Loucy (cell line): ENCODE data around the gene CLK3.

Experiments used
- H2AFZ ChIP-seq: fragments of 200-600 bp; sonication (generic); 2 replicates; pipeline ENCODE4 v1.6.0; 2016; ENCODE audit warnings: antibody characterized with exemption, mild to moderate bottlenecking, low read length, moderate library complexity
- H3F3A ChIP-seq: fragments of 200-600 bp; 2 replicates; pipeline ENCODE4 v1.6.0; 2016; ENCODE audit warnings: antibody characterized with exemption, low read depth, mild to moderate bottlenecking
- H3K27me3 ChIP-seq: fragments of 200-600 bp; sonication (generic); 2 replicates; pipeline ENCODE4 v1.6.1; 2014; ENCODE audit warnings: low read length, mild to moderate bottlenecking; ENCODE audit not compliant: insufficient read depth, poor library complexity, severe bottlenecking
- H3K36me3 ChIP-seq: fragments of 200-600 bp; sonication (generic); 2 replicates; pipeline ENCODE4 v1.6.1; 2016; ENCODE audit warnings: low read length; ENCODE audit not compliant: insufficient read depth
- H3K4me1 ChIP-seq: fragments of 200-600 bp; sonication (generic); 2 replicates; pipeline ENCODE4 v1.5.1; 2014; ENCODE audit warnings: low read length, mild to moderate bottlenecking; ENCODE audit not compliant: insufficient read depth, poor library complexity, severe bottlenecking
- H3K4me2 ChIP-seq: fragments of 200-600 bp; sonication (generic); 2 replicates; pipeline ENCODE4 v1.6.0; 2014; ENCODE audit warnings: antibody characterized with exemption, low read length, low read depth, mild to moderate bottlenecking; ENCODE audit not compliant: poor library complexity, severe bottlenecking
- H3K4me3 ChIP-seq: fragments of 200-600 bp; sonication (generic); 2 replicates; pipeline ENCODE4 v1.5.1; 2014; ENCODE audit warnings: low read length, mild to moderate bottlenecking, mixed read lengths; ENCODE audit not compliant: poor library complexity, severe bottlenecking
- H3K79me2 ChIP-seq: fragments of 200-600 bp; sonication (generic); 2 replicates; pipeline ENCODE4 v1.6.1; 2014; ENCODE audit warnings: low read length; ENCODE audit not compliant: insufficient read depth
- H3K9ac ChIP-seq: fragments of 200-600 bp; sonication (generic); 2 replicates; pipeline ENCODE4 v1.6.0; 2014; ENCODE audit warnings: mild to moderate bottlenecking, low read depth, low read length, moderate library complexity; ENCODE audit not compliant: poor library complexity, severe bottlenecking
- H3K9me2 ChIP-seq: fragments of 200-600 bp; sonication (generic); replicated peaks from 2 replicates; pipeline ENCODE4 v1.6.1; 2016; ENCODE audit warnings: low read depth, low read length, mixed read lengths
- H3K9me3 ChIP-seq: fragments of 200-600 bp; sonication (generic); 2 replicates; pipeline ENCODE4 v1.6.1; 2014; ENCODE audit warnings: mild to moderate bottlenecking, antibody characterized with exemption, low read length, low read depth; ENCODE audit not compliant: insufficient read depth
- H4K20me1 ChIP-seq: fragments of 200-600 bp; sonication (generic); 2 replicates; pipeline ENCODE4 v1.6.0; 2014; ENCODE audit warnings: antibody characterized with exemption, low read length, mild to moderate bottlenecking; ENCODE audit not compliant: insufficient read depth, poor library complexity, severe bottlenecking
- EZH2phosphoT487 ChIP-seq: fragments of 200-600 bp; IDR thresholded peaks from 2 replicates; pipeline ENCODE4 v1.6.1; 2018; ENCODE audit warnings: antibody characterized with exemption, mild to moderate bottlenecking, moderate library complexity, borderline replicate concordance
- TF ChIP-seq, protein P1 (sequence below): fragments of 200-600 bp; sonication (generic); conservative IDR thresholded peaks from 2 replicates; pipeline ENCODE4 v1.5.1; 2014; ENCODE audit warnings: mild to moderate bottlenecking, antibody characterized with exemption, low read length

CLK3 gene

DNA sequence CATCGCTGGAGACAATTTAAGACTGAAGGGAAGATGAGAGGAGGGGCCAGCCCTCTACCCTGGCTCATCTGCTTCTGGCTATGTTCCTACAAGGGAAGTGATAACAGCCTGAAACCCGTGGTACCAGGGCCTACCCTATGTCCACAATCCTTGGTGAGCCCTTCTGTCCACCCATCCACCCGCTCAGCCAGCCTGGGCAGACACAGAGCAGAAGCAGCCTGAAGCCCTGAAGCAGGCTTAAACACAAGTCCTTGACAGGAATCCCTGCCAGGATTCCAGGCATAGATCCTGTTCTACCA lies 15.4 kb downstream of the CLK3 start:
- no peak overlapping the region for H3K4me2 ChIP-seq

DNA sequence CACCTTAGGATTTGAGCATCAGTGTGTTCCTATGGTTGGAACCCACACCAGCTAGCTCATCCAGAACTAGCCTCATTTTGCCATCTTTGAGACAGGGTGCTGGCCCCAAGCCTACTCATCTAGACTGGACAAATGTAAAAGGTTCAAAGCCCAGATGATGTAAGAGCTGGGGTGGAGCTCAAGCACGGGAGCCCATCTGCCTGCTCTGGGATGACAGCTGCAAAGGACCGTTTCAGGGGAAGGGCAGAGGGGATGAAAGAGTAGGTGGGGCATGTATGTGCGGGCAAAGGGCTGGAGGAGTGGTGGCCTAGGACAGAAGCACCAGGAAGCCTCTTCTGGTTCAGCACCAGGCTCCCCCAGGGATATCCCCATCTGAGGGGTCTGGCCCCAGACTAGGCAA lies 15.8 kb downstream of the CLK3 start:
- Histone ChIP-seq H3K36me3 (peaks cover 94% of the 10 kb centered on the region; the same call in 1 of the 2 replicates), H4K20me1 (no peaks in the 10 kb centered on the region)

More for the DNA sequence above, 15.4 kb downstream of the CLK3 start:
- no peak overlapping the region for H3K4me3 ChIP-seq
- H3K27me3 ChIP-seq, result no peaks in the 10 kb centered on the region
- H3K9me2 ChIP-seq, result no peaks in the 10 kb centered on the region
- H3K79me2 ChIP-seq, result no peaks in the 10 kb centered on the region
- H3K36me3 ChIP-seq, result peaks cover 94% of the 10 kb centered on the region; the same call in 1 of the 2 replicates
- H4K20me1 ChIP-seq, result no peaks in the 10 kb centered on the region
- TF ChIP-seq EZH2phosphoT487, result no peak
- TF ChIP-seq, protein P1, sequence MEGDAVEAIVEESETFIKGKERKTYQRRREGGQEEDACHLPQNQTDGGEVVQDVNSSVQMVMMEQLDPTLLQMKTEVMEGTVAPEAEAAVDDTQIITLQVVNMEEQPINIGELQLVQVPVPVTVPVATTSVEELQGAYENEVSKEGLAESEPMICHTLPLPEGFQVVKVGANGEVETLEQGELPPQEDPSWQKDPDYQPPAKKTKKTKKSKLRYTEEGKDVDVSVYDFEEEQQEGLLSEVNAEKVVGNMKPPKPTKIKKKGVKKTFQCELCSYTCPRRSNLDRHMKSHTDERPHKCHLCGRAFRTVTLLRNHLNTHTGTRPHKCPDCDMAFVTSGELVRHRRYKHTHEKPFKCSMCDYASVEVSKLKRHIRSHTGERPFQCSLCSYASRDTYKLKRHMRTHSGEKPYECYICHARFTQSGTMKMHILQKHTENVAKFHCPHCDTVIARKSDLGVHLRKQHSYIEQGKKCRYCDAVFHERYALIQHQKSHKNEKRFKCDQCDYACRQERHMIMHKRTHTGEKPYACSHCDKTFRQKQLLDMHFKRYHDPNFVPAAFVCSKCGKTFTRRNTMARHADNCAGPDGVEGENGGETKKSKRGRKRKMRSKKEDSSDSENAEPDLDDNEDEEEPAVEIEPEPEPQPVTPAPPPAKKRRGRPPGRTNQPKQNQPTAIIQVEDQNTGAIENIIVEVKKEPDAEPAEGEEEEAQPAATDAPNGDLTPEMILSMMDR, result no peak
- no peaks in the 10 kb centered on the region for H3F3A ChIP-seq
- no peaks in the 10 kb centered on the region for H3K9me3 ChIP-seq
- no peak overlapping the region for H3K9ac ChIP-seq
- no peak overlapping the region for H2AFZ ChIP-seq
- H3K4me1 ChIP-seq, result no peaks in the 10 kb centered on the region

DNA sequence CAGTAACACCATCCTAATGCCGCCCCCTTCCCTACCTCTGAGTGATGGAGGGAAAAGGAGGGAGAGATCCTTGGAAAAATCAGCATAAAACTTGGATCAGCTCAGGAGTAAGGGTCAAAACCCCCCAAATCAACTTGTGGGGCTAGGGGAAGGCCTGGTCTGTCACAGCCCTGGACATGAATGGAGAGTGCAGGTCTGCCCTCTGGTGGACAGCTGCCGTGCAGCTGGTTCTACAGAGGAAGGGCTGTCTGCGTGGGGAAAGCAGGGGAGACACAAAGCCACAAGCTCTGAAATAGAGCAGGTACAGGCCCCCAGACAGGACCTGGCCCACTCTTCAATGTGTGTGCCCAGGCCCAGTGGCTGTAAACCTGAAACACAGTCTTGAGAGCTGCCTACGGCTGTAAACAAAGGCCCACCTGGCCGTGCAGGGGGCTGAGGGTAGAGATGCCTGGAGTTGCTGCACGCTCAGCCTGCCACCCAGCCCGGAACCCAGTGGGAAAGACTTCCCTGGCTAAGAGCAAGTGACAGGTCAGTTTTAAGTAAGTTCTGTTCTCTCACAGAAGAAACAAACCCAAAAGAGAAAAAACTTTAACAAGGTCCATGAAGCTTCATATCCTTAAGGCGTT lies 16.4 kb downstream of the CLK3 start:
- Histone ChIP-seq H3K9me3 (no peaks in the 10 kb centered on the region), H2AFZ (no peak overlapping the region), H3K4me1 (no peaks in the 10 kb centered on the region), H3K9ac (no peak overlapping the region), H3K79me2 (no peaks in the 10 kb centered on the region), H3F3A (no peaks in the 10 kb centered on the region), H4K20me1 (no peaks in the 10 kb centered on the region), H3K9me2 (no peaks in the 10 kb centered on the region), H3K4me3 (no peak overlapping the region), H3K4me2 (no peak overlapping the region), H3K27me3 (no peaks in the 10 kb centered on the region), H3K36me3 (peaks cover 94% of the 10 kb centered on the region; the same call in 1 of the 2 replicates)
- TF ChIP-seq EZH2phosphoT487, result no peak
- TF ChIP-seq, protein P1, result peak; percentile 91

More for the DNA sequence above, 15.8 kb downstream of the CLK3 start:
- Histone ChIP-seq H3K9me3 (no peaks in the 10 kb centered on the region), H3K27me3 (no peaks in the 10 kb centered on the region), H3K4me1 (no peaks in the 10 kb centered on the region), H3K9ac (no peak overlapping the region), H2AFZ (no peak overlapping the region), H3K4me3 (no peak overlapping the region), H3K4me2 (no peak overlapping the region), H3F3A (no peaks in the 10 kb centered on the region), H3K9me2 (no peaks in the 10 kb centered on the region), H3K79me2 (no peaks in the 10 kb centered on the region)
- TF ChIP-seq, protein P1, result no peak
- no peak for TF ChIP-seq EZH2phosphoT487
